H1 (cell line): ENCODE results near the gene GLS. TPM values are rescaled to one million over a fixed set of nuclear protein-coding genes. Genes with fewer than 3 reads are reported as not detected.

Source experiments
- CTCF ChIA-PET: fragments of 300-600 bp; sonication (Branson Sonifier 250); formaldehyde crosslinking; loops from one replicate; lab custom pipeline; 2021; ENCODE audit not compliant: partially characterized antibody; lab: Charles Lee
- POLR2A ChIA-PET: fragments of 300-600 bp; sonication (Branson Sonifier 250); formaldehyde crosslinking; loops from one replicate; lab custom pipeline; 2021; ENCODE audit warnings: inconsistent platforms; ENCODE audit not compliant: partially characterized antibody; lab: Charles Lee
- DNase-seq, 2 experiments: peaks; one replicate each; pipeline versions ENCODE4 v3.0.0 to v3.0.0-alpha.2; 2010 to 2022; ENCODE audit warnings: low spot score in 2 of 2, low read depth in 1 of 2, mixed read lengths in 1 of 2
- FAIRE-seq: peaks from 2 replicates; lab custom pipeline; 2011; peaks lifted over from hg19 to GRCh38; lab: Jason Lieb, UNC
- H2AFZ ChIP-seq: 2 replicates; pipeline ENCODE4 v1.8.1; 2012; ENCODE audit warnings: low read length, inconsistent platforms
- H2AK5ac ChIP-seq: 2 replicates; pipeline ENCODE4 v1.6.1; 2013; ENCODE audit warnings: low read depth, low read length
- H2BK120ac ChIP-seq: replicated peaks from 2 replicates; pipeline ENCODE3; 2013; ENCODE audit warnings: low read depth, low read length, inconsistent platforms
- H2BK12ac ChIP-seq: 2 replicates; pipeline ENCODE4 v1.6.1; 2013; ENCODE audit warnings: low read depth, low read length
- H2BK15ac ChIP-seq: 2 replicates; pipeline ENCODE4 v1.6.1; 2013; ENCODE audit warnings: low read length
- H2BK20ac ChIP-seq: 2 replicates; pipeline ENCODE4 v1.6.1; 2013; ENCODE audit warnings: low read length
- H2BK5ac ChIP-seq: 2 replicates; pipeline ENCODE4 v1.6.1; 2013; ENCODE audit warnings: low read depth, low read length
- H3K14ac ChIP-seq: 2 replicates; pipeline ENCODE4 v1.6.1; 2013; ENCODE audit warnings: inconsistent platforms; ENCODE audit not compliant: insufficient read length
- H3K18ac ChIP-seq: 2 replicates; pipeline ENCODE4 v1.6.1; 2013; ENCODE audit warnings: low read length; ENCODE audit errors: extremely low read depth
- H3K23ac ChIP-seq: 2 replicates; pipeline ENCODE4 v1.6.1; 2013; ENCODE audit warnings: inconsistent platforms; ENCODE audit not compliant: insufficient read length
- H3K23me2 ChIP-seq: 2 replicates; pipeline ENCODE4 v1.6.1; 2013; ENCODE audit warnings: low read depth, low read length
- H3K27ac ChIP-seq: 2 replicates; pipeline ENCODE4 v1.6.1; 2011; ENCODE audit warnings: low read depth, low read length, inconsistent platforms
- H3K27me3 ChIP-seq, 4 experiments: replicated peaks in 1 of 4; 1 replicate in 1 of 4; 2 replicates in 3 of 4; pipeline versions ENCODE4 v1.6.1 to v1.8.1; 2011 to 2013; ENCODE audit warnings: low read length in 3 of 4, mild to moderate bottlenecking in 3 of 4, inconsistent platforms in 2 of 4, mixed read lengths in 2 of 4, moderate library complexity in 1 of 4; ENCODE audit not compliant: control insufficient read depth in 3 of 4, insufficient read depth in 3 of 4; ENCODE audit errors: extremely low read depth in 1 of 4
- H3K36me3 ChIP-seq, 4 experiments: 2 replicates each; pipeline versions ENCODE4 v1.6.1 to v1.8.1; 2011 to 2013; ENCODE audit warnings: mild to moderate bottlenecking in 4 of 4, low read length in 3 of 4, moderate library complexity in 2 of 4, control low read depth in 1 of 4, inconsistent platforms in 1 of 4; ENCODE audit not compliant: insufficient read depth in 4 of 4, control insufficient read depth in 2 of 4
- H3K4ac ChIP-seq: replicated peaks from 2 replicates; pipeline ENCODE3; 2013; ENCODE audit warnings: low read length, low read depth, mixed read lengths, inconsistent platforms; ENCODE audit not compliant: insufficient read length
- H3K4me1 ChIP-seq, 4 experiments: replicated peaks in 1 of 4; 1 replicate in 1 of 4; 2 replicates in 3 of 4; pipeline versions ENCODE4 v1.6.1 to v1.8.1; 2011 to 2013; ENCODE audit warnings: low read length in 3 of 4, inconsistent platforms in 2 of 4, mixed read lengths in 1 of 4; ENCODE audit not compliant: insufficient read depth in 4 of 4, control insufficient read depth in 3 of 4
- H3K4me2 ChIP-seq, 2 experiments: 2 replicates each; pipeline versions ENCODE4 v1.6.1 to v1.8.1; 2011 to 2013; ENCODE audit warnings: low read depth in 2 of 2, low read length in 2 of 2, control low read depth in 1 of 2, inconsistent platforms in 1 of 2, mild to moderate bottlenecking in 1 of 2; ENCODE audit not compliant: insufficient read depth in 1 of 2
- H3K4me3 ChIP-seq, 4 experiments: fragments of 200-600, 300-600 bp in 1 of 4; sonication (generic), shearing (Covaris generic), sonication (Bioruptor Twin) in 1 of 4; 2 replicates each; pipeline versions ENCODE4 v1.5.1 to v1.8.1; 2011 to 2016; ENCODE audit warnings: low read length in 4 of 4, low read depth in 3 of 4, control low read depth in 2 of 4, inconsistent platforms in 2 of 4, mild to moderate bottlenecking in 2 of 4, mixed read lengths in 1 of 4, moderate library complexity in 1 of 4; ENCODE audit not compliant: insufficient read depth in 2 of 4; ENCODE audit errors: extremely low read depth in 1 of 4
- H3K56ac ChIP-seq: replicated peaks from 2 replicates; pipeline ENCODE3; 2013; ENCODE audit warnings: low read depth, mild to moderate bottlenecking, mixed read lengths, low read length, inconsistent platforms; ENCODE audit not compliant: insufficient read length
- H3K79me1 ChIP-seq: 2 replicates; pipeline ENCODE4 v1.6.1; 2013; ENCODE audit warnings: low read depth, low read length, control low read depth
- H3K79me2 ChIP-seq, 2 experiments: 2 replicates each; pipeline versions ENCODE4 v1.6.1 to v1.8.1; 2012 to 2013; ENCODE audit warnings: low read length in 2 of 2, mild to moderate bottlenecking in 2 of 2, inconsistent platforms in 1 of 2; ENCODE audit not compliant: insufficient read depth in 2 of 2, control insufficient read depth in 1 of 2
- H3K9ac ChIP-seq, 4 experiments: replicated peaks in 1 of 4; 1 replicate in 1 of 4; 2 replicates in 3 of 4; pipeline versions ENCODE4 v1.6.1 to v1.8.1; 2011 to 2013; ENCODE audit warnings: low read depth in 3 of 4, low read length in 3 of 4, control low read depth in 2 of 4, mild to moderate bottlenecking in 2 of 4, moderate library complexity in 2 of 4, inconsistent platforms in 1 of 4; ENCODE audit errors: extremely low read depth in 1 of 4
- H3K9me3 ChIP-seq, 2 experiments: 2 replicates each; pipeline versions ENCODE4 v1.6.1 to v1.8.1; 2012 to 2013; ENCODE audit warnings: mild to moderate bottlenecking in 2 of 2, moderate library complexity in 2 of 2, control low read depth in 1 of 2, inconsistent platforms in 1 of 2, low read depth in 1 of 2, low read length in 1 of 2, mixed read lengths in 1 of 2; ENCODE audit not compliant: insufficient read depth in 2 of 2
- H4K20me1 ChIP-seq, 2 experiments: replicated peaks in 1 of 2; 2 replicates each; pipeline versions ENCODE3 to v1.8.1; 2011 to 2013; ENCODE audit warnings: inconsistent platforms in 2 of 2, low read length in 2 of 2, mild to moderate bottlenecking in 1 of 2; ENCODE audit not compliant: insufficient read depth in 2 of 2, control insufficient read depth in 1 of 2
- H4K5ac ChIP-seq: 2 replicates; pipeline ENCODE4 v1.6.1; 2013; ENCODE audit warnings: low read length, low read depth, mixed read lengths, inconsistent platforms; ENCODE audit not compliant: insufficient read length
- H4K8ac ChIP-seq: 2 replicates; pipeline ENCODE4 v1.8.0; 2013; ENCODE audit warnings: mild to moderate bottlenecking, moderate library complexity, low read length, inconsistent platforms; ENCODE audit not compliant: insufficient read depth; ENCODE audit errors: extremely low read depth
- H4K91ac ChIP-seq: replicated peaks from 2 replicates; pipeline ENCODE3; 2013; ENCODE audit warnings: low read length, mixed read lengths, inconsistent platforms; ENCODE audit not compliant: insufficient read length
- ATF2 ChIP-seq: IDR thresholded peaks from 2 replicates; pipeline ENCODE4 v1.6.1; 2012; ENCODE audit warnings: low read length, inconsistent platforms
- MAFK ChIP-seq: IDR thresholded peaks from 2 replicates; pipeline ENCODE4 v1.6.1; 2012; ENCODE audit warnings: low read depth, mild to moderate bottlenecking, improper control_type of control experiment, low read length
- NANOG ChIP-seq: IDR thresholded peaks from 2 replicates; pipeline ENCODE4 v1.6.1; 2011; ENCODE audit warnings: low read length, low read depth, mild to moderate bottlenecking, inconsistent platforms; ENCODE audit not compliant: insufficient read depth, poor library complexity, severe bottlenecking
- POLR2AphosphoS5 ChIP-seq: IDR thresholded peaks from 2 replicates; pipeline ENCODE4 v1.6.1; 2011; ENCODE audit warnings: low read depth, low read length
- RXRA ChIP-seq: IDR thresholded peaks from 2 replicates; pipeline ENCODE4 v1.6.1; 2011; ENCODE audit warnings: low read depth, mild to moderate bottlenecking, low read length, moderate library complexity; ENCODE audit not compliant: insufficient read depth
- SP4 ChIP-seq: IDR thresholded peaks from 2 replicates; pipeline ENCODE4 v1.6.1; 2012; ENCODE audit warnings: low read length, inconsistent platforms
- SRF ChIP-seq: IDR thresholded peaks from 2 replicates; pipeline ENCODE4 v1.6.1; 2011; ENCODE audit warnings: mild to moderate bottlenecking, low read depth, low read length, moderate library complexity
- TCF12 ChIP-seq: IDR thresholded peaks from 2 replicates; pipeline ENCODE4 v1.6.1; 2011; ENCODE audit warnings: low read depth, mild to moderate bottlenecking, low read length
- USF2 ChIP-seq: IDR thresholded peaks from 2 replicates; pipeline ENCODE4 v1.6.1; 2011; ENCODE audit warnings: low read length, improper control_type of control experiment
- YY1 ChIP-seq: IDR thresholded peaks from 2 replicates; pipeline ENCODE4 v1.6.1; 2011; ENCODE audit warnings: low read depth, mild to moderate bottlenecking, low read length
- ZNF274 ChIP-seq: IDR thresholded peaks from 2 replicates; pipeline ENCODE4 v1.7.0; 2012; ENCODE audit warnings: low read length, borderline replicate concordance; ENCODE audit errors: extremely low read depth
- WGBS, 2 experiments: shearing (Covaris generic) in 1 of 2; methylation state at CpG; one replicate each; pipeline versions ENCODE4 v1.1.6 to v1.1.7; 2013 to 2015; ENCODE audit warnings: low lambda C conversion rate in 2 of 2, mixed read lengths in 2 of 2, inconsistent platforms in 1 of 2, low coverage in 1 of 2, missing lambda C conversion rate in 1 of 2; ENCODE audit not compliant: insufficient replicate concordance in 2 of 2, insufficient coverage in 1 of 2, insufficient read length in 1 of 2; ENCODE audit errors: extremely low coverage in 1 of 2, missing lambda C conversion rate in 1 of 2; 5-methylcytosine and 5-hydroxymethylcytosine counted together
- polyA plus RNA-seq, 7 experiments: library from polyadenylated mRNA; depleted of rRNA in 3 of 7; stranded (reverse) in 5 of 7; unstranded in 2 of 7; fragments of >200 nt in 5 of 7; fragments of 200-250 nt in 2 of 7; gene quantifications; 1 replicate in 5 of 7; 2 replicates in 1 of 7; 4 replicates in 1 of 7; pipeline versions ENCODE4 v1.2.1 to v1.2.3, GENCODE V29; 2011 to 2013; ENCODE audit warnings: missing spikeins in 2 of 7, mixed read lengths in 2 of 7
- total RNA-seq: library from RNA; stranded (reverse); fragmentation: NEBNext Ultra II Directional; extraction: Animal tissue kit (Norgen Biotek cat#: 25700); gene quantifications from 2 replicates; pipeline ENCODE4 v1.2.1, GENCODE V29; 2021

Gene GLS
- total and polyA plus RNA-seq, 2 of the 8 experiments (the other 6 are each of a cell fraction or from before 2014, with no cell fraction given) = 15.7 to 89.8 TPM

- H3K9me3 ChIP-seq = no peaks in the 10 kb centered on the region
- no peak overlapping the region for H2AFZ ChIP-seq
- no peaks in the 10 kb centered on the region for H4K20me1 ChIP-seq
- H2BK15ac ChIP-seq = no peak overlapping the region
- H3K27ac ChIP-seq = no peak overlapping the region
- H2BK5ac ChIP-seq = no peak overlapping the region
- H2BK20ac ChIP-seq = no peak overlapping the region
- H3K4ac ChIP-seq = no peak overlapping the region
- no peak overlapping the region for H3K4me3 ChIP-seq
- H3K79me1 ChIP-seq = no peaks in the 10 kb centered on the region
- no peak overlapping the region for H2BK12ac ChIP-seq
- H3K14ac ChIP-seq = no peak overlapping the region
- no peak overlapping the region for H3K23ac ChIP-seq
- ChIA-PET CTCF (interaction anchor here (0.9 to 1.3 kb wide), 3 partner anchors 9 to 18 kb away, joined by 3 to 5 read pairs (median 3); no protein-coding TSS in a partner anchor), POLR2A (no interaction called here)
- no peaks in the 10 kb centered on the region for H3K36me3 ChIP-seq
- no peaks in the 10 kb centered on the region for H3K4me1 ChIP-seq
- WGBS, 2 experiments = 94% methylated on average over 4 of the region's 4 CpGs; no CpG with 5 or more reads in 1 of the 2 experiments
- H2BK120ac ChIP-seq = no peak overlapping the region
- no peaks in the 10 kb centered on the region; the same call in 1 of the 2 replicates for H3K23me2 ChIP-seq
- no peak overlapping the region for H3K4me2 ChIP-seq
- no peak overlapping the region for H4K91ac ChIP-seq
- no peak overlapping the region for H3K18ac ChIP-seq
- H3K9ac ChIP-seq = no peak overlapping the region
- H4K8ac ChIP-seq = no peak overlapping the region
- no peak overlapping the region for H2AK5ac ChIP-seq
- H4K5ac ChIP-seq = no peak overlapping the region
- H3K79me2 ChIP-seq = no peaks in the 10 kb centered on the region
- no peaks in the 10 kb centered on the region for H3K27me3 ChIP-seq
- H3K56ac ChIP-seq = no peak overlapping the region
- DNase-seq (no peak), FAIRE-seq (no peak)
- TF ChIP-seq TCF12 (no peak), ZNF274 (no peak), SP4 (no peak), POLR2AphosphoS5 (no peak), SRF (no peak), USF2 (no peak), ATF2 (no peak), MAFK (no peak), RXRA (no peak), YY1 (no peak), NANOG (no peak)
Measured at GRCh38 chr2:190844700-190845401, 35.8 kb upstream of the GLS start.
